GM23338 (cell line): ENCODE data around the gene SLC19A1. TPM values are rescaled to one million over a fixed set of nuclear protein-coding genes. Genes with fewer than 3 reads are reported as not detected.

Source experiments
- ATAC-seq: fragments of 200-7000 bp; cut with Tn5 transposase; 3 replicates; pipeline ENCODE4 v1.9.1; 2020
- DNase-seq: peaks from one replicate; pipeline ENCODE4 v3.0.0-alpha.2; 2015; ENCODE audit warnings: low spot score
- H2AFZ ChIP-seq: fragments of 200-600 bp; sonication (generic); 2 replicates; pipeline ENCODE4 v1.8.0; 2016; ENCODE audit warnings: antibody characterized with exemption, mild to moderate bottlenecking, moderate library complexity
- H3F3A ChIP-seq: fragments of 200-600 bp; sonication (generic); replicated peaks from 2 replicates; pipeline ENCODE4 v1.8.0; 2017; ENCODE audit warnings: antibody characterized with exemption, mixed run types, low read depth
- H3K27ac ChIP-seq: fragments of 200-600 bp; sonication (generic); 2 replicates; pipeline ENCODE4 v1.6.1; 2016; ENCODE audit warnings: low read depth
- H3K27me3 ChIP-seq: fragments of 200-600 bp; sonication (generic); 2 replicates; pipeline ENCODE4 v1.8.0; 2016; ENCODE audit warnings: mild to moderate bottlenecking, mixed run types, moderate library complexity; ENCODE audit not compliant: insufficient read depth
- H3K36me3 ChIP-seq: fragments of 200-600 bp; sonication (generic); 2 replicates; pipeline ENCODE4 v1.8.0; 2016; ENCODE audit warnings: mild to moderate bottlenecking; ENCODE audit not compliant: insufficient read depth
- H3K4me1 ChIP-seq: fragments of 200-600 bp; sonication (generic); 2 replicates; pipeline ENCODE4 v1.8.0; 2016; ENCODE audit warnings: mild to moderate bottlenecking, moderate library complexity; ENCODE audit not compliant: insufficient read depth
- H3K4me2 ChIP-seq: fragments of 200-600 bp; sonication (generic); 2 replicates; pipeline ENCODE4 v1.7.1; 2017; ENCODE audit warnings: mixed run types
- H3K4me3 ChIP-seq: fragments of 200-600 bp; sonication (generic); 2 replicates; pipeline ENCODE4 v1.6.1; 2016; ENCODE audit warnings: mixed run types
- H3K79me2 ChIP-seq: fragments of 200-600 bp; sonication (generic); replicated peaks from 2 replicates; pipeline ENCODE4 v1.8.0; 2017; ENCODE audit warnings: mild to moderate bottlenecking; ENCODE audit not compliant: insufficient read depth
- H3K9me2 ChIP-seq: fragments of 200-600 bp; sonication (generic); 2 replicates; pipeline ENCODE4 v1.8.0; 2017; ENCODE audit not compliant: insufficient read depth
- H4K20me1 ChIP-seq: fragments of 200-600 bp; sonication (generic); replicated peaks from 2 replicates; pipeline ENCODE4 v1.8.0; 2017; ENCODE audit warnings: mild to moderate bottlenecking; ENCODE audit not compliant: insufficient read depth
- H3K27ac Mint-ChIP-seq: 2 replicates; pipeline ENCODE4 v1.8.0; 2020; ENCODE audit warnings: inconsistent platforms, mild to moderate bottlenecking, moderate library complexity, mixed read lengths
- H3K27me3 Mint-ChIP-seq: 3 replicates; pipeline ENCODE4 v1.8.0; 2022; ENCODE audit warnings: low read depth, mild to moderate bottlenecking, moderate library complexity, mixed read lengths, inconsistent platforms; ENCODE audit not compliant: insufficient read depth, poor library complexity
- H3K36me3 Mint-ChIP-seq: 3 replicates; pipeline ENCODE4 v1.8.0; 2021; ENCODE audit warnings: low read depth, mild to moderate bottlenecking, inconsistent platforms, moderate library complexity, mixed read lengths
- H3K4me1 Mint-ChIP-seq: 3 replicates; pipeline ENCODE4 v1.8.0; 2020; ENCODE audit warnings: mild to moderate bottlenecking, inconsistent platforms, mixed read lengths
- H3K4me3 Mint-ChIP-seq: 3 replicates; pipeline ENCODE4 v1.8.0; 2021; ENCODE audit warnings: moderate library complexity, mild to moderate bottlenecking, inconsistent platforms, mixed read lengths
- H3K9me3 Mint-ChIP-seq: 3 replicates; pipeline ENCODE4 v1.8.0; 2020; ENCODE audit warnings: moderate library complexity, mild to moderate bottlenecking, inconsistent platforms, mixed read lengths
- CREB1 ChIP-seq: fragments of 250-450 bp; sonication (Bioruptor Pico); IDR thresholded peaks from 2 replicates; pipeline ENCODE4 v1.5.0; 2020; ENCODE audit warnings: low read depth, mild to moderate bottlenecking, moderate library complexity
- CTCF ChIP-seq, 2 experiments: fragments of 200-600 bp in 1 of 2; sonication (generic) in 1 of 2; conservative IDR thresholded peaks; 2 replicates each; pipeline versions ENCODE4 v1.5.1 to v1.6.1; 2016 to 2017; ENCODE audit warnings: antibody characterized with exemption in 2 of 2, low read depth in 2 of 2, mild to moderate bottlenecking in 2 of 2, moderate library complexity in 1 of 2
- ETS1 ChIP-seq: IDR thresholded peaks from 2 replicates; pipeline ENCODE4 v1.6.1; 2016; ENCODE audit warnings: antibody characterized with exemption
- EZH2 ChIP-seq: fragments of 200-600 bp; sonication (generic); IDR thresholded peaks from one replicate; pipeline ENCODE4 v1.8.0; 2017; ENCODE audit warnings: antibody characterized with exemption, mild to moderate bottlenecking, low read depth; ENCODE audit not compliant: unreplicated experiment
- EZH2phosphoT487 ChIP-seq: fragments of 200-600 bp; sonication (generic); IDR thresholded peaks from one replicate; pipeline ENCODE4 v1.8.1; 2018; ENCODE audit warnings: antibody characterized with exemption; ENCODE audit not compliant: unreplicated experiment
- JUNB ChIP-seq: IDR thresholded peaks from one replicate; pipeline ENCODE4 v1.6.1; 2016; ENCODE audit warnings: antibody characterized with exemption; ENCODE audit not compliant: unreplicated experiment
- NANOG ChIP-seq: IDR thresholded peaks from 2 replicates; pipeline ENCODE4 v1.6.1; 2016; ENCODE audit warnings: antibody characterized with exemption, borderline replicate concordance
- POLR2AphosphoS5 ChIP-seq: IDR thresholded peaks from 2 replicates; pipeline ENCODE4 v1.6.1; 2016; ENCODE audit warnings: antibody characterized with exemption, low read depth
- STAT1 ChIP-seq: IDR thresholded peaks from one replicate; pipeline ENCODE4 v1.6.1; 2016; ENCODE audit warnings: antibody characterized with exemption; ENCODE audit not compliant: unreplicated experiment
- ZNF331 ChIP-seq: fragments of 250-450 bp; sonication (Bioruptor Pico); IDR thresholded peaks from 2 replicates; pipeline ENCODE4 v1.5.0; 2020; ENCODE audit warnings: low read depth, mild to moderate bottlenecking, moderate library complexity
- ZNF462 ChIP-seq: fragments of 250-450 bp; sonication (Bioruptor Pico); IDR thresholded peaks from 2 replicates; pipeline ENCODE4 v1.5.0; 2020; ENCODE audit warnings: mild to moderate bottlenecking, moderate library complexity
- polyA plus RNA-seq: library from polyadenylated mRNA; unstranded; fragments of >200 nt; fragmentation: Nextera tagmentation; extraction: Ambion mirVana; gene quantifications from 2 replicates; pipeline ENCODE4 v1.2.1, GENCODE V29; 2016
- total RNA-seq: library from RNA; depleted of rRNA; stranded (reverse); fragments of >200 nt; shearing (Covaris generic); gene quantifications from 2 replicates; pipeline ENCODE4 v1.2.3, GENCODE V29; 2014

Gene SLC19A1
- total and polyA plus RNA-seq, 2 experiments from 2014 or later: 31.2 to 33.0 TPM

- no peak for TF ChIP-seq ZNF331
- TF ChIP-seq EZH2phosphoT487: no peak
- TF ChIP-seq NANOG: no peak
- no peak for TF ChIP-seq CTCF (conservative IDR thresholded peaks at IDR 0.05; ENCODE audit: low read depth in 2 of 2)
- TF ChIP-seq ETS1: no peak
- no peak for TF ChIP-seq CREB1 (CRISPR knock-in tag)
These were observed 1.7 kb downstream of the SLC19A1 start (continued) for GRCh38 chr21:45540601-45540970.

GRCh38 chr21:45539796-45540600, 2.2 kb downstream of the SLC19A1 start:
- H3K27ac ChIP-seq: no peak overlapping the region
- no peaks in the 10 kb centered on the region for H3F3A ChIP-seq
- no peak overlapping the region for H3K4me3 ChIP-seq
- H3K36me3 Mint-ChIP-seq: peaks cover 8% of the 10 kb centered on the region; the same call in 2 of the 3 replicates
- DNase-seq: no peak
- H3K27ac Mint-ChIP-seq: no peak overlapping the region
- no peaks in the 10 kb centered on the region; the same call in 1 of the 2 replicates for H3K4me1 ChIP-seq
- peaks cover 10% of the 10 kb centered on the region for H3K27me3 Mint-ChIP-seq
- ATAC-seq: no peak
- H3K9me3 Mint-ChIP-seq: no peaks in the 10 kb centered on the region; the same call in 2 of the 3 replicates
- H2AFZ ChIP-seq: no peak overlapping the region
- H3K4me1 Mint-ChIP-seq: peaks cover 7% of the 10 kb centered on the region
- no peak overlapping the region for H3K4me2 ChIP-seq
- no peaks in the 10 kb centered on the region for H3K36me3 ChIP-seq
- peaks cover 33% of the 10 kb centered on the region for H3K79me2 ChIP-seq
- H4K20me1 ChIP-seq: peaks cover 8% of the 10 kb centered on the region; the same call in 1 of the 2 replicates
- H3K9me2 ChIP-seq: no peaks in the 10 kb centered on the region
- H3K27me3 ChIP-seq: no peaks in the 10 kb centered on the region
- peak overlapping the region; percentile 75 for H3K4me3 Mint-ChIP-seq
- TF ChIP-seq EZH2 (no peak), STAT1 (no peak), JUNB (no peak), EZH2phosphoT487 (no peak), CTCF (conservative IDR thresholded peaks at IDR 0.05; ENCODE audit: low read depth in 2 of 2) (no peak), NANOG (no peak), POLR2AphosphoS5 (no peak), ETS1 (no peak), ZNF462 (CRISPR knock-in tag) (no peak)
